Keratinocyte (primary cell): ENCODE data around the gene TNP2. TPM values are rescaled to one million over a fixed set of nuclear protein-coding genes. Genes with fewer than 3 reads are reported as not detected.

Experiments
- DNase-seq: peaks from one replicate; pipeline ENCODE4 v3.0.0-alpha.2; 2011; ENCODE audit warnings: low read depth, missing footprints, low spot score
- FAIRE-seq: peaks from 2 replicates; lab custom pipeline; 2011; peaks lifted over from hg19 to GRCh38; lab: Jason Lieb, UNC
- H2AFZ ChIP-seq: 2 replicates; pipeline ENCODE4 v1.6.0; 2012; ENCODE audit warnings: low read length, control low read depth, inconsistent platforms; ENCODE audit not compliant: control insufficient read depth
- H3K27ac ChIP-seq: 2 replicates; pipeline ENCODE4 v1.5.1; 2011; ENCODE audit warnings: low read length; ENCODE audit not compliant: control insufficient read depth, insufficient read depth
- H3K27me3 ChIP-seq: 3 replicates; pipeline ENCODE4 v1.6.0; 2011; ENCODE audit warnings: low read length; ENCODE audit not compliant: control insufficient read depth, insufficient read depth; ENCODE audit errors: extremely low read depth
- H3K36me3 ChIP-seq, 2 experiments: 2 replicates in 1 of 2; 3 replicates in 1 of 2; pipeline ENCODE4 v1.5.1; 2011; ENCODE audit warnings: low read length in 2 of 2, mild to moderate bottlenecking in 1 of 2; ENCODE audit not compliant: control insufficient read depth in 2 of 2, insufficient read depth in 2 of 2; ENCODE audit errors: extremely low read depth in 1 of 2
- H3K4me1 ChIP-seq: 3 replicates; pipeline ENCODE4 v1.5.1; 2011; ENCODE audit warnings: low read length; ENCODE audit not compliant: control insufficient read depth, insufficient read depth; ENCODE audit errors: extremely low read depth
- H3K4me2 ChIP-seq: 3 replicates; pipeline ENCODE4 v1.6.0; 2011; ENCODE audit warnings: low read depth, low read length; ENCODE audit not compliant: control insufficient read depth, insufficient read depth; ENCODE audit errors: extremely low read depth
- H3K4me3 ChIP-seq, 3 experiments: fragments of 200-600 bp in 1 of 3; sonication (generic) in 1 of 3; 2 replicates in 2 of 3; 3 replicates in 1 of 3; pipeline ENCODE4 v1.5.1; 2011 to 2016; ENCODE audit warnings: low read length in 3 of 3, mild to moderate bottlenecking in 3 of 3, control low read depth in 2 of 3, inconsistent platforms in 1 of 3, low read depth in 1 of 3, mixed read lengths in 1 of 3, mixed run types in 1 of 3, moderate library complexity in 1 of 3; ENCODE audit not compliant: control insufficient read depth in 2 of 3, insufficient read depth in 2 of 3; ENCODE audit errors: extremely low read depth in 1 of 3
- H3K79me2 ChIP-seq: 2 replicates; pipeline ENCODE4 v1.6.0; 2012; ENCODE audit warnings: low read length; ENCODE audit not compliant: control insufficient read depth, insufficient read depth
- H3K9ac ChIP-seq: 3 replicates; pipeline ENCODE4 v1.6.0; 2011; ENCODE audit warnings: low read length; ENCODE audit not compliant: control insufficient read depth, insufficient read depth; ENCODE audit errors: extremely low read depth
- H3K9me1 ChIP-seq: 3 replicates; pipeline ENCODE4 v1.6.0; 2011; ENCODE audit warnings: low read length; ENCODE audit not compliant: control insufficient read depth, insufficient read depth; ENCODE audit errors: extremely low read depth
- H3K9me3 ChIP-seq: 2 replicates; pipeline ENCODE4 v1.5.1; 2012; ENCODE audit warnings: low read depth, low read length; ENCODE audit not compliant: control insufficient read depth
- H4K20me1 ChIP-seq: 3 replicates; pipeline ENCODE4 v1.6.0; 2011; ENCODE audit warnings: low read length; ENCODE audit not compliant: control insufficient read depth, insufficient read depth; ENCODE audit errors: extremely low read depth
- EZH2 ChIP-seq: IDR thresholded peaks from one replicate; pipeline ENCODE4 v1.6.1; 2012; ENCODE audit warnings: inconsistent platforms, mild to moderate bottlenecking, low read length, moderate library complexity
- dilution Hi-C: fragments of 300-500 bp; cut with MboI; formaldehyde crosslinking; loops from one replicate; pipeline ENCODE4 v1.7.0; 2020; ENCODE audit warnings: low sequenced_read_pairs; ENCODE audit not compliant: extremely low pct_ligation_motif_present
- polyA plus RNA-seq, 5 experiments: library from polyadenylated mRNA; depleted of rRNA in 3 of 5; stranded (reverse) in 3 of 5; stranded (forward) in 1 of 5; unstranded in 1 of 5; fragments of >200 nt; gene quantifications; 1 replicate in 1 of 5; 2 replicates in 3 of 5; 3 replicates in 1 of 5; pipeline versions ENCODE4 v1.2.1 to v1.2.3, GENCODE V29; 2011 to 2012; ENCODE audit warnings: missing spikeins in 2 of 5, low read depth in 1 of 5, low replicate concordance in 1 of 5
- TF ChIP-seq, protein P1 (sequence below), 3 experiments: IDR thresholded peaks in 1 of 3; conservative IDR thresholded peaks in 1 of 3; optimal IDR thresholded peaks in 1 of 3; 2 replicates in 2 of 3; 3 replicates in 1 of 3; pipeline versions ENCODE3 to v1.5.1; 2011; ENCODE audit warnings: low read length in 3 of 3, mild to moderate bottlenecking in 3 of 3, moderate library complexity in 2 of 3, control low read depth in 1 of 3, inconsistent platforms in 1 of 3; ENCODE audit not compliant: insufficient read depth in 2 of 3; ENCODE audit errors: extremely low read depth in 1 of 3

Gene TNP2
- polyA plus RNA-seq, 1 donor (not counting 4 experiments of a cell fraction or from before 2014, with no cell fraction given): not detected

DNA sequence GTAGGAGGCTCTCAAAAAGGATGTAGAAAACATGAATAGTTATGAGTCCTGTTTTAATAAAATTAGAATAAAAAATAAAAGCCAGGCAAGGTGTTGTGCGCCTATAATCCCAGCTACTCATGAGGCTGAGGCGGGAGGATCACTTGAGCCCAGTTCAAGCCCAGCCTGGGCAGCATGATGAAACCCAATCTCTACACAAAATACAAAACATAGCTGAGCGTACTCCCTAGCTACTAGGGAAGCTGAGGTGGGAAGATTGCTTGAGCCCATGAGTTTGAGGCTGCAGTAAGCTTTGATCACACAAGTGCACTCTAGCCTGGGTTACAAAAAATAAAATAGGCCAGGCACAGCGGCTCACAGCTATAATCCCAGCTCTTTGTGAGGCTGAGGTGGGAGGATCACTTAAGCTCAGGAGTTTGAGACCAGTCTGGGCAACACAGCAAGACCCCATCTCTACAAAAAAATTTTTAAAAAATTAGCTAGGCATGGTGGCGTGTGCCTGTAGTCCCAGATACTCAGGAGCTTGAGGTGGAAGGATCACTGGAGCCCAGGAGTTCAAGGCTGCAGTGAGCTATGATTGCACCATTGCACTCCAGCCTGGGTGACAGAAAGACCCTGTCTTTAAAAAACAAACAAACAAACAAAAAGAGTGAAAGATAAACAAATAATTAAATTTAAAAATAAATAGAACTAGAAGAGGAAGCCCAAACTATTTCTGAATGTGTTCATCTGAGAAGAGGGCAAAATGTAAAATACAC lies 29.2 kb upstream of the TNP2 start:
- FAIRE-seq (no peak), DNase-seq (no peak)
- Histone ChIP-seq H3K4me2 (no peak overlapping the region), H3K79me2 (no peaks in the 10 kb centered on the region), H3K9ac (no peak overlapping the region), H3K4me1 (peaks cover 14% of the 10 kb centered on the region), H3K36me3 (no peaks in the 10 kb centered on the region), H3K4me3 (no peak overlapping the region), H2AFZ (no peak overlapping the region), H3K27ac (no peak overlapping the region), H3K9me1 (no peaks in the 10 kb centered on the region), H4K20me1 (no peaks in the 10 kb centered on the region), H3K27me3 (no peaks in the 10 kb centered on the region), H3K9me3 (no peaks in the 10 kb centered on the region)
- TF ChIP-seq, protein P1, sequence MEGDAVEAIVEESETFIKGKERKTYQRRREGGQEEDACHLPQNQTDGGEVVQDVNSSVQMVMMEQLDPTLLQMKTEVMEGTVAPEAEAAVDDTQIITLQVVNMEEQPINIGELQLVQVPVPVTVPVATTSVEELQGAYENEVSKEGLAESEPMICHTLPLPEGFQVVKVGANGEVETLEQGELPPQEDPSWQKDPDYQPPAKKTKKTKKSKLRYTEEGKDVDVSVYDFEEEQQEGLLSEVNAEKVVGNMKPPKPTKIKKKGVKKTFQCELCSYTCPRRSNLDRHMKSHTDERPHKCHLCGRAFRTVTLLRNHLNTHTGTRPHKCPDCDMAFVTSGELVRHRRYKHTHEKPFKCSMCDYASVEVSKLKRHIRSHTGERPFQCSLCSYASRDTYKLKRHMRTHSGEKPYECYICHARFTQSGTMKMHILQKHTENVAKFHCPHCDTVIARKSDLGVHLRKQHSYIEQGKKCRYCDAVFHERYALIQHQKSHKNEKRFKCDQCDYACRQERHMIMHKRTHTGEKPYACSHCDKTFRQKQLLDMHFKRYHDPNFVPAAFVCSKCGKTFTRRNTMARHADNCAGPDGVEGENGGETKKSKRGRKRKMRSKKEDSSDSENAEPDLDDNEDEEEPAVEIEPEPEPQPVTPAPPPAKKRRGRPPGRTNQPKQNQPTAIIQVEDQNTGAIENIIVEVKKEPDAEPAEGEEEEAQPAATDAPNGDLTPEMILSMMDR (optimal IDR thresholded peaks at IDR 0.05 in 1 of 3, IDR thresholded peaks at IDR 0.05 in 1 of 3, conservative IDR thresholded peaks at IDR 0.05 in 1 of 3; ENCODE audit: extremely low read depth in 1 of 3, insufficient read depth in 2 of 3, low read length in 3 of 3): no peak
- TF ChIP-seq EZH2: no peak
- dilution Hi-C loops: no loop called here

DNA sequence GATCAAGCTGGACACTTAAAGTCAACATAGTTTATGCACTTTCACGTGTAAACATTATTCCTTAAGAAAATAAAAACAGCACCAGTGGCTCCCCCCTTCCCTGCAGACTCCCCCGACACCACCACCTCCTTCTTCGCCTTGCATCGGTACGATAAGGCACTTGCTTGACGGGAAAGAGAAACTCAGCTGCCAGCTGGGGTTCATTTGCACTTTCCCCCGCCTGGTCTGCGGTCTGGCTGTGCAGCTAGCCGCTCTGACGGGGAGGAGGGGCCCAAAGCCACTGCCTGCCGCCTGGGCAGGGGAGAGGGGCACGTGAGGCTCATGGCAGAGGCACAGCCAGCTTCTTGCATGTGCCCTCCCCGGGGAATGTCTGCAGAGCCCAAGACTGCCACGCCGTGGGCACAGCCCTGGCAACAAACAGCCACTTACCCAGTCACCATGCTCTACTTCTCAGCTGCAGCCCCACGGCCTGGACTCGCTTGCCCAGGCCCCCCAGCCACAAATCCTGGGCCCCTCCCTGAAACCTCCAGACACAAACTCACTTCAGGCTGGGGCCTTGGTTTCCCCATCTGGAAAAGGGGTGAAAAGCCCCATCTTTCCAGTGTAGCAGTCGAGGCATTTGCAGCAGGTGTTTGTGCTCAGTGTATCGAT lies 28.5 kb upstream of the TNP2 start:
- dilution Hi-C loops: no loop called here
- no peaks in the 10 kb centered on the region for H3K9me1 ChIP-seq
- H3K36me3 ChIP-seq: no peaks in the 10 kb centered on the region
- H3K27me3 ChIP-seq: no peaks in the 10 kb centered on the region
- TF ChIP-seq, protein P1 (optimal IDR thresholded peaks at IDR 0.05 in 1 of 3, IDR thresholded peaks at IDR 0.05 in 1 of 3, conservative IDR thresholded peaks at IDR 0.05 in 1 of 3; ENCODE audit: extremely low read depth in 1 of 3, insufficient read depth in 2 of 3, low read length in 3 of 3): peak in 1 of 3 experiments; percentile 51
- TF ChIP-seq EZH2: no peak
- DNase-seq: no peak
- peaks cover 11% of the 10 kb centered on the region for H3K4me1 ChIP-seq
- peak overlapping the region; percentile 73 for H3K4me2 ChIP-seq
- peak overlapping the region in 2 of 3 experiments; percentile 15 to 40 for H3K4me3 ChIP-seq
- peak overlapping the region; percentile 78 for H2AFZ ChIP-seq
- no peaks in the 10 kb centered on the region for H3K79me2 ChIP-seq
- no peaks in the 10 kb centered on the region for H3K9me3 ChIP-seq
- H3K9ac ChIP-seq: peak overlapping the region; percentile 48
- H4K20me1 ChIP-seq: no peaks in the 10 kb centered on the region
- no peak overlapping the region for H3K27ac ChIP-seq
- FAIRE-seq: no peak
